Activated T-helper 2 cell treated with anti-CD3 and anti-CD28 coated beads, Interferon-gamma antibody, Interleukin-2, Interleukin-4, amounts not matched to agents 10 μg/mL and 5 μg/mL and 100 μg/mL, durations not matched to agents 14 hours and 24 hours and 36 hours (primary cell): ENCODE measurements around the gene ACSL1. TPM values are rescaled to one million over a fixed set of nuclear protein-coding genes. Genes with fewer than 3 reads are reported as not detected.

Experiments used
- DNase-seq: peaks from one replicate; pipeline ENCODE4 v3.0.0; 2021; ENCODE audit warnings: low spot score
- H3K27ac Mint-ChIP-seq: one replicate; pipeline ENCODE4 v1.8.0; 2021; ENCODE audit warnings: mixed read lengths
- H3K27me3 Mint-ChIP-seq: one replicate; pipeline ENCODE4 v1.8.0; 2021; ENCODE audit warnings: low read depth, mixed read lengths
- H3K36me3 Mint-ChIP-seq: one replicate; pipeline ENCODE4 v1.8.0; 2021; ENCODE audit warnings: low read depth, mixed read lengths
- H3K4me1 Mint-ChIP-seq: one replicate; pipeline ENCODE4 v1.8.0; 2021; ENCODE audit warnings: low read depth, mixed read lengths
- H3K4me3 Mint-ChIP-seq: one replicate; pipeline ENCODE4 v1.8.0; 2021; ENCODE audit warnings: low read depth, mild to moderate bottlenecking, moderate library complexity, mixed read lengths
- H3K9me3 Mint-ChIP-seq: one replicate; pipeline ENCODE4 v1.8.0; 2021; ENCODE audit warnings: mixed read lengths
- intact Hi-C: fragments of 100-400 bp; cut with micrococcal nuclease; formaldehyde crosslinking; loops from one replicate; pipeline ENCODE4 v1.15.1; 2023
- total RNA-seq: library from RNA; stranded (reverse); gene quantifications from 2 replicates; pipeline ENCODE4 v1.2.3, GENCODE V29; 2022

ACSL1 gene
- total RNA-seq, 1 donor from 2014 or later: 42.7 TPM

DNA sequence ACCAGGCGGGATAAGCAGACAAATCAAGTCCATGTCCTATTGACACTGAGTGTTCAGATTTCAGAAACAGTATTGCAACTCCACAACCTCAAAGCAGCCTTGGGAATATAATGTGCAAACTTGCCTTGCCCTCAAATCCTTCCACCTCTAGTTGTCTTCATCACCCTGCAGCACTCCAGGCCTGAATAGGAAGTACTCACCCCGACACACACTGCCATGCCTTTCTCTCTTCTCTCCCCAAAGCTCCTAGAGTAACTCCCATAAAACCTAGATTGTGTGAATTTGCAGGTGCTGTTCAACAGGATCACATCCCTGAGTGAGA is 19.6 kb downstream of the ACSL1 start:
- no peak for DNase-seq
- Mint-ChIP-seq H3K36me3 (peaks cover 9% of the 10 kb centered on the region), H3K27ac (no peak overlapping the region), H3K27me3 (no peaks in the 10 kb centered on the region), H3K9me3 (no peaks in the 10 kb centered on the region), H3K4me1 (peaks cover 33% of the 10 kb centered on the region), H3K4me3 (no peak overlapping the region)
- intact Hi-C loops: no loop called here

DNA sequence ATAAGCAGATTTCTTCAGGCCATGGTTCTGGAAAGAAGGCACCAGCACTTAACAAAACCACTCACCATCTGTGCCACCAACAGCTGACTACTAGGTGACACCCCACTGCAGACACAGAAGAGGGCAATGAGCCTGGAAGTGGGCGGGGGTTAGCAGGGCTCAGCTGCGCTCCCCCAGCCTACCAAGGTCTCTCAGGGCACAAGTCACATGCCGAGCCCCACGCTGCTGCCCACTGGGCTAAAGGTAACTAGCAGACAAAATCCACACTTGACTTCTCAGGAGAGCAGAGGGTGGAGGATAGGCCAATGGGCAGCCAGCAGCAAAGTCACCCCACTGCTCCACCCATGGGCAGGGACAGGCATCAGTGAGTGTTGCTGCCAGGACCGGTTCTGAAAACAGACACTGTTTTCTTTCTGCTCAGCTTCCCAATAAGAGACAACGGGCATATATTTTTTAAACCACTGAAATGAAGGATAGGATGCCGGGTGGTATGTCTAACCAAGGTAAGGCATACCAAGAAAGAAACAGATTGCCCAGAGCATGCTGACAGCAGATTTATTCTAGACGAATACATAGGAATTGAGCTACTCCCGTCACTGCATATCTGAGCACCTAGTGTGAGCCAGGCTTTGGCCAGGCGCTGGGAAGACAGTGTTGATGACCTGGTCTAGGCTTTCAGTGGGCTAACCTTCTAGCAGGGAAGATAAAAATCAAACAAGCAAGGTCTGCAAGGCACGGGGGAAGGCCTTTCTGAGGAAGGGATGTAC is 20.1 kb downstream of the ACSL1 start:
- intact Hi-C loops: no loop called here
- no peaks in the 10 kb centered on the region for H3K9me3 Mint-ChIP-seq
- no peak overlapping the region for H3K4me3 Mint-ChIP-seq
- H3K36me3 Mint-ChIP-seq: peaks cover 9% of the 10 kb centered on the region
- H3K27ac Mint-ChIP-seq: no peak overlapping the region
- no peak for DNase-seq
- no peaks in the 10 kb centered on the region for H3K27me3 Mint-ChIP-seq
- H3K4me1 Mint-ChIP-seq: peaks cover 30% of the 10 kb centered on the region

DNA sequence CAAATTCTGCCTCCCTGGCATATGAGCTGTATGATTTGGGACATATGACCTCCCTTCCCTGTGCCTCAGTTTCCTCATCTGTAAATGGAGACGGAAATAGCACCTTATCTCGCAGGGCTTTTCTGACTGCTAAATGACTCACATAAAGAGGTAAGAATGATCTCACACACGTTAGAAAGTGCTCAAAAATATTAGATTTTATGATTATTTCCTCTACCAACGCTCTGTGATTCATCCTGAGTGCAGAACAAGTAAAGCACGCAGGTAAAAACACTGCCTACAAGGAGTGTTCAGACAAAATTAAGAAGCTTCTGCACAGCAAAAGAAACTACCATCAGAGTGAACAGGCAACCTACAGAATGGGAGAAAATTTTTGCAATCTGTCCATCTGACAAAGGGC is 21.1 kb downstream of the ACSL1 start:
- no peaks in the 10 kb centered on the region for H3K9me3 Mint-ChIP-seq
- H3K4me3 Mint-ChIP-seq: no peak overlapping the region
- DNase-seq: no peak
- H3K27me3 Mint-ChIP-seq: no peaks in the 10 kb centered on the region
- H3K36me3 Mint-ChIP-seq: peaks cover 14% of the 10 kb centered on the region
- peaks cover 27% of the 10 kb centered on the region for H3K4me1 Mint-ChIP-seq
- no peak overlapping the region for H3K27ac Mint-ChIP-seq
- intact Hi-C loops: no loop called here

DNA sequence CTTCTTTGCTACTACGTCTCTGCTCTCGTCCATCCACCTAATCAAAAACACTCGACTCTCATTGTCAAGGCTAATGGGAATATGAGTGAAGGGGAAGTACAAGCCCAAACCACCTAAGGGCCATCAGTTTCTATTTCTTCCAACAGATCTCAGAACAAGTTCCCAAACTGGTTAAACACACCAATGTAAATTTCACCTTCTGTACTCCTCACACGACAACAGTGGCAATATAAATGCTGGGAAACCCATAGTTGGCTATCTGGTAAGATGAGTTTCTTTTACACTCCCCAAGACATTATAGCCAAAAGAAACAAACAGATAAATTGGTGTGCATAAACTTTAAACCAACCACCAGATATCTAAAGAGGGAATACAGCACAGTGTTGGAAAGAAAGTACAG is 21.9 kb downstream of the ACSL1 start:
- Mint-ChIP-seq H3K27me3 (no peaks in the 10 kb centered on the region), H3K27ac (no peak overlapping the region), H3K9me3 (no peaks in the 10 kb centered on the region), H3K36me3 (peaks cover 15% of the 10 kb centered on the region), H3K4me3 (no peak overlapping the region), H3K4me1 (peaks cover 27% of the 10 kb centered on the region)
- intact Hi-C loops: no loop called here
- no peak for DNase-seq

DNA sequence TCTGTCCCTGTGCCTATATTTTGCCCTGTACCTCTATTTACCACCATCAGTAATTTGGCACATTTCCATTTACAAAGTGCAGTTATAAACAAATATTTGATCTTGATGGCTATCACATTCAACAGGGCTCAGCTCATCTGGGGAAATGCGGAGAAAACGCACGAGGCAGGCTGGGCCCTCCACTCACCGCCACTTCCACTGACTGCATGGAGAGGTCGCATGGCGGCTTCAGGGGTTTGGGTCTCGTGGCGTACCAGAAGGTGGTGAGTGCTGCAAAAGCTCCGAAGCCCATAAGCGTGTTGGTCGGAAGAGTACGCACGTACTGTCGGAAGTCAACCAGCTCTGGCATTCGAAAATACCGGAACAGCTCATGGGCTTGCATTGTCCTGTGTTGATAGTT is 22.6 kb downstream of the ACSL1 start:
- intact Hi-C loops: no loop called here
- Mint-ChIP-seq H3K27ac (no peak overlapping the region), H3K4me3 (no peak overlapping the region), H3K27me3 (no peaks in the 10 kb centered on the region), H3K36me3 (peaks cover 15% of the 10 kb centered on the region), H3K4me1 (peaks cover 27% of the 10 kb centered on the region), H3K9me3 (no peaks in the 10 kb centered on the region)
- DNase-seq: no peak

DNA sequence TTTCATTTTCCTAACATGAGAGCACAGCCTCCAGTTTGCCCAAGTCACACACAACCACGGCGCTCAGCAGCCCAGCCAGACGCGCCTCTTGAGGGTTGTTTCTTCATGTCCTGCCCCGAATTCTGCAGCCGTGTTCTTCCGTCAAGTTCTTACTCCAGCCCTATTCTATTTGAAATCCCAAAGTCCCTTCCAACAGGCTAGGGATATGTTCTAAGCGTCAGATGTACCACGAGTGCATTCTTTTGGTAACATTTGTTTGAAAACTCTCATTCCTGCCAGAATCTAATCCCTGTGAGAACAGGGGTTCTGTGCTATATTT is 23.1 kb downstream of the ACSL1 start:
- H3K4me1 Mint-ChIP-seq: peaks cover 29% of the 10 kb centered on the region
- no peak overlapping the region for H3K27ac Mint-ChIP-seq
- intact Hi-C loops: no loop called here
- H3K36me3 Mint-ChIP-seq: peaks cover 15% of the 10 kb centered on the region
- H3K9me3 Mint-ChIP-seq: no peaks in the 10 kb centered on the region
- H3K4me3 Mint-ChIP-seq: no peak overlapping the region
- DNase-seq: no peak
- no peaks in the 10 kb centered on the region for H3K27me3 Mint-ChIP-seq

DNA sequence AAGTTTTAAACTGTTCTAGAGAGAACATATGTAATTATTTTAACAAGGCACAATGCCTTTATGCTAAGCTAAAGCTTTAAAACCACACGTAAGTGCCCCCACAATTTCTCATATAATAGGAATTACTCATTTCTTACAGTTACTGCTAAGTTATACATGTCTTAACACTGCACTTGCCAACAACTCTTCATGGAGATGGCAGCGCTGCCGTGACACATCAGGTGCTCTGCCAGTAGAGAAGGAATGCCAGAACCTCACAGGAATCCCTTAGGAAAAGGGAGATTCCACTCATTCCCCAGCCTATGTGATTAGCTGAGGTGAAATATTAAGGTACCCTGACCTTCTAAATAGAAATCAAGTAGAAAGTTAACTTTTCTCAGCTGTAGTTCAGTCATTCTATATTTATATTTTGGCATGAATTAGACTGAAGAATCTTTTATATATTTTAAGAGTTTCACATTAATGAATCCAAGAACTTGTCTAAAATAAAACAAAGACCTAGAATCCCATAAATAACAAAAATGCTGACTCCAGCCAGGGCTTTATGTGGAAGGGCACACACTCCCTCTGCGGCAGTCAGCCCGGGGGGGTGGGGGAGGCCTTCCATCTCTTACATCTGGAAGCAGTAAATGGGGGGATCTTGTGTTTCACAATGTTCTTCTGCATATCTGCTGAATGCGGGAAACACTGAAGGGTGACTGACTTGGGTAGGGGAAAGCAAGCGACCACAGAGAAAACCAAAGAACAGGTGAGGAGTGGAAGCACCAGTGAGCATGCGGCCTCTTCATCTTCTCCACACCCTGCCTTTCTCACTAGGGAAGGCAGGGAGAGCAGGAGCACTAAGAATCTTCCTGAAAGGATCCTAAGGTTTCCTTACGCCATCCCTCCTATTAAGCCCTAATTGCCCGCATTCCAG is 23.7 kb downstream of the ACSL1 start:
- Mint-ChIP-seq H3K4me1 (peaks cover 32% of the 10 kb centered on the region), H3K27me3 (no peaks in the 10 kb centered on the region), H3K4me3 (no peak overlapping the region), H3K36me3 (peaks cover 20% of the 10 kb centered on the region), H3K9me3 (no peaks in the 10 kb centered on the region), H3K27ac (no peak overlapping the region)
- intact Hi-C loops: no loop called here
- DNase-seq: no peak

DNA sequence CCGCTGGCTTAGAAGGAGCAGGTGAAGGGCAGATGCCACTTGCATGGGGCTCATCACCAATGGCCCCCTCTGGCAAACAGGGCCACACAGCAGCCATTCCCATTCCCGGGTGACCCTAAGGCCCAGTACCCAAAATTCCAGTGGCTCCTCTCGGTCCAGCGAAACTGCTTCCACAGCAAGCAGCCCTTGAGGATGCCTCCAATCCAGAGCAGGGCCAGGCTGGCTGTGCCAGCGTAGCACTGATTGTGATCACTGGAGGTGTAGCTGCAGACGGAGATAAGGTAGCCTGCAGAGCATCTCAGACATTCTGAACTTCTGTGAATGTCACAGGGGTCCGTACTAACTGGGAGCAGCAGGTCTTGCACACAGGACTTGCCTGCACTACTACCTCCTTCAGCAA is 27.3 kb downstream of the ACSL1 start:
- DNase-seq: no peak
- H3K27ac Mint-ChIP-seq: no peak overlapping the region
- intact Hi-C loops: no loop called here

DNA sequence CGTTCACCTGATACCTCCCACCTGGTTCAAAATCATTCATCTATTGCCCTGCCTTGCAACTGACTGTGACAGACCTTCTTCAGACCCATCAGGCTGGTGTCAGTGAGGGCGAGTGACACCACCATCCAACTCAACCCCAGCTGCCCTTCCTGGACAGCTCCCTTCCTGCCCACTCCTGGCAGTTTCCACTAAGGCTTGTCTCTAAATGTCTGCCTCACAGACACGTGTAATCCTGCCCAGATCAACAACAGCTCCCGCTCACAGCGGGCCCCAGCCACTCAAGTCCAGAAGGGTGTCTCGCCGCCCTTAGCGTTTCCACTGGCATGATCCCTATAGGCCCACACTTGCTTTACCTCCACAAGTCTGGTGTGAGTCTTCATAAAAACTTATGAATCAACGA is 28.9 kb downstream of the ACSL1 start:
- intact Hi-C loops: no loop called here
- Mint-ChIP-seq H3K27me3 (no peaks in the 10 kb centered on the region), H3K27ac (no peak overlapping the region), H3K36me3 (peaks cover 20% of the 10 kb centered on the region), H3K4me1 (peaks cover 32% of the 10 kb centered on the region), H3K9me3 (no peaks in the 10 kb centered on the region), H3K4me3 (no peak overlapping the region)
- no peak for DNase-seq

More for the DNA sequence above, 27.3 kb downstream of the ACSL1 start:
- Mint-ChIP-seq H3K4me3 (no peak overlapping the region), H3K4me1 (peaks cover 27% of the 10 kb centered on the region), H3K27me3 (no peaks in the 10 kb centered on the region), H3K36me3 (peaks cover 29% of the 10 kb centered on the region), H3K9me3 (no peaks in the 10 kb centered on the region)

DNA sequence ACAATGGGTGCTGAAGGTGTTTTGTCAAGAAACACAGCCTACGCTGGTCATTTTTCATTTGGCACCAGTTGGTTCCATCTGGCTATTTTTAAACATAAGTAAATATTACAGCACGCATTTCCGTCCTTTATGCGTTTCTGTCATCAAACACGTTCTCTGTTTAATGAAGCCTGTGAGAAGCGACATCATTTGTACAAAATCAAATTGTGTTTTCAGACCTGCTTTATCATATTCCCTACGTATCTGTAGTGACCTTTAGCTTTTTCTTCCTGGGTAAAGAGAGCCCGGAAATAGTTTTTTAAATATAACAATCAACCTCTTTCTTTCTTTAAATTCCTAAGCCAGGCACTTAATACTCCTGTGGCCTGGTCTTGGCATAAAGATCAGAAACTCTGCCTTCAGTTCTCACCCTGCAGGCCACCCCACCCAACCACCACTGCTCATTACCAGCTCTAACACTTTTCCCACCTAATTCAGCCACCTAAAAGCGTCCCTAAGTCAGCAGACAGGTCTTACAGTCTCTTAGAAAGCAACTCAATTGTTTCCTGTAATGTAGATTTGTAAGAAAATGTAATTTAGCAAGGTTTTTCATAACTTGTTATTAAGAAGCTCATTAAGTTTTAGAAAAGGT is 30.4 kb downstream of the ACSL1 start:
- Mint-ChIP-seq H3K27me3 (no peaks in the 10 kb centered on the region), H3K27ac (no peak overlapping the region), H3K9me3 (no peaks in the 10 kb centered on the region), H3K4me3 (no peak overlapping the region), H3K4me1 (peaks cover 46% of the 10 kb centered on the region), H3K36me3 (peaks cover 25% of the 10 kb centered on the region)
- no peak for DNase-seq
- intact Hi-C loops: no loop called here

DNA sequence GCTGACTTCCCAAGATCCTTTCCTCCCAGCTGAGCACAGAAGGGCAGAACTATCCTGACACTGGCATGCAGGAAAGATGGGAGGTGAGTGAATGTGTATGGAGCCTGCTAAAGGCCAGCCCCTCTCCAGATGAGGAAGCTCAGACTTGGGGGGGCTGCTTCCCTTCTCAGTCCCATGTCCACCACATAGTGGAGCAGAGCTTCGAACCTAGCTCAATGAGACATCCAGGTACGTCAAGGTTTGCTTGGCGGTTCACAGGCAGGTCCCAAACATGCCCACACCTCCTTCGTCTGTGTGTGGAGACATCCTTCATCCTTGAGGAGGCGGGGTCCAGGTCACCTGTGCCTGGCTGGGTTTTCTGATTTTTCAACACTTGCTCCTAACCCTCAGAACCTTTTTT is 31.3 kb downstream of the ACSL1 start:
- no peak for DNase-seq
- H3K4me3 Mint-ChIP-seq: no peak overlapping the region
- H3K9me3 Mint-ChIP-seq: no peaks in the 10 kb centered on the region
- no peak overlapping the region for H3K27ac Mint-ChIP-seq
- peaks cover 21% of the 10 kb centered on the region for H3K36me3 Mint-ChIP-seq
- intact Hi-C loops: no loop called here
- H3K27me3 Mint-ChIP-seq: no peaks in the 10 kb centered on the region
- H3K4me1 Mint-ChIP-seq: peaks cover 48% of the 10 kb centered on the region

DNA sequence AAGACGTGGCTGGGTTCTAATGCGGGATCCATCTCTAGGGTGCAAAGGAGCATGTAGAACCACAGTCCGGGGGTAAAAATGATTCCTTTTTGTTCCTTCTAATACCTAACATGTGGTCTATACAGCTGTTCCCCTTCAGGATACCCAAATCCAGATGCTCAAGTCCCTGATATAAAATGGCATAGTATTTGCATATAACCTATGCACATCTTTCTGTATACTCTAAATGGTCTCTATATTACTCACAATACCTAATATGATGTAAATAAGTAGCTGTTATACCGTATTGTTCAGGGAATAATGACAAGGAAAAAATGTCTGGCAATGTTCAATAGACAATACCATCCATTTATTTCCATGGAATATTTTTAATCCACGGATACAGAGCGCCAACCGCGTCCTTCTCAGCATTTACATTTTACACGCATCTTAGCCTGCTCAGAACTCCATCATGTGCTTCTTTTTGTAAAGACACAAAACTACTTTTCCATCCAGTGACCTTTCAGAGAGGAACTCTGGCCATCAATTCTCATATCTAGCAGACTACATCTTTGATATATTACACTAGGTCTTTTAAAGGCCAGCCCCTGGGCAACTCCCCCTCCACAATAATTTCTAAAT is 31.9 kb downstream of the ACSL1 start:
- no peak for DNase-seq
- H3K36me3 Mint-ChIP-seq: peaks cover 21% of the 10 kb centered on the region
- no peaks in the 10 kb centered on the region for H3K27me3 Mint-ChIP-seq
- peaks cover 48% of the 10 kb centered on the region for H3K4me1 Mint-ChIP-seq
- no peak overlapping the region for H3K27ac Mint-ChIP-seq
- intact Hi-C loops: loop anchor here (1.0 to 2.0 kb wide), 3 partner anchors 29 to 57 kb away; no protein-coding TSS in a partner anchor
- H3K9me3 Mint-ChIP-seq: no peaks in the 10 kb centered on the region
- no peak overlapping the region for H3K4me3 Mint-ChIP-seq
